TTC549 (cell line): ENCODE data around the gene CCT6A.
A peak's percentile ranks its signal among the peaks of the same experiment; 100 is the strongest.
"Not testable (repeated sequence)": the region's sequence is repeated elsewhere in the genome, so short reads cannot be mapped to it uniquely, and the experiment has no call there.

ENCODE experiments used
- FAIRE-seq: peaks from 2 replicates; lab custom pipeline; 2012; peaks lifted over from hg19 to GRCh38; lab: Jason Lieb, UNC

Gene CCT6A, protein sequence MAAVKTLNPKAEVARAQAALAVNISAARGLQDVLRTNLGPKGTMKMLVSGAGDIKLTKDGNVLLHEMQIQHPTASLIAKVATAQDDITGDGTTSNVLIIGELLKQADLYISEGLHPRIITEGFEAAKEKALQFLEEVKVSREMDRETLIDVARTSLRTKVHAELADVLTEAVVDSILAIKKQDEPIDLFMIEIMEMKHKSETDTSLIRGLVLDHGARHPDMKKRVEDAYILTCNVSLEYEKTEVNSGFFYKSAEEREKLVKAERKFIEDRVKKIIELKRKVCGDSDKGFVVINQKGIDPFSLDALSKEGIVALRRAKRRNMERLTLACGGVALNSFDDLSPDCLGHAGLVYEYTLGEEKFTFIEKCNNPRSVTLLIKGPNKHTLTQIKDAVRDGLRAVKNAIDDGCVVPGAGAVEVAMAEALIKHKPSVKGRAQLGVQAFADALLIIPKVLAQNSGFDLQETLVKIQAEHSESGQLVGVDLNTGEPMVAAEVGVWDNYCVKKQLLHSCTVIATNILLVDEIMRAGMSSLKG

DNA sequence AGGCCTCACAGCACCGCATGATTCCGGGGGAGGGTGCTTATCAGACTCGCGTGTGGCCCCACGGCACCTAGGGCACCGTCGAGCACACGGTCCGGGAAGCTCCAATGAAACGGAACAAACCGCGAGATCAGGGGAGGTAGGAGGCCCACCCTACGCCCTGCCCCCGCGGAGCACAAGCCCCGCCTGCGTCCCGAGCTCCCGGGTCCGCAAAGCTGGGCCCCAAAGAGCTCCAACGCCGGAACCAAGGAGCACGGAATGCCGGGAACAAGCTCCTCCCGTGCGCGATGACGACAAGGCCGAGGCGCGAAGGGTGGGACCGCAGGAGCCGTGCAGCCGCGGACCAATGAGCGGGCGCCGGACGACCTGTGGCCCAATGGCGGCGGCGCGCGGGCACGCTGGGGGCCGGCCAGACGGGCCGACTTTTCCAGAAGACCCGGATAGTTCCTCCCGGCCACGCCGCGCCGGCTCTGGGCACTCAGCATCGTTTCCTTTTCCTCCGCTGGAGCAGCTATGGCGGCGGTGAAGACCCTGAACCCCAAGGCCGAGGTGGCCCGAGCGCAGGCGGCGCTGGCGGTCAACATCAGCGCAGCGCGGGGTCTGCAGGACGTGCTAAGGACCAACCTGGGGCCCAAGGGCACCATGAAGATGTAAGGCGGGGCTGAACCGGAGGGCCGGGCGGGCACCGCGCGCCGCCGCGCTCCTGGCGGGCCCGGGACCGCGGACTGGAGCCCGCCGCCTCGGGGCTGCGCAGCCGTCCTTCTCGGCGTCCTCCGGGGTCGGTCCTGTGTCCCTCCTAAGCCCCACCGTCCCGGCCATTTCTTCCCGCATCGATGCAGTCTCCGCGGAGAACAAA, at the start of gene CCT6A, which contains the start of gene PSPH:
CCT6A (plus strand) TSS at position 427 of the 853 bp plus-strand sequence; CDS start at position 511, 84 bp downstream.
PSPH (minus strand) TSS at position 106 of the 853 bp plus-strand sequence. CDS start 30,232 bp downstream, outside the sequence.
- FAIRE-seq, result peak; percentile 62

DNA sequence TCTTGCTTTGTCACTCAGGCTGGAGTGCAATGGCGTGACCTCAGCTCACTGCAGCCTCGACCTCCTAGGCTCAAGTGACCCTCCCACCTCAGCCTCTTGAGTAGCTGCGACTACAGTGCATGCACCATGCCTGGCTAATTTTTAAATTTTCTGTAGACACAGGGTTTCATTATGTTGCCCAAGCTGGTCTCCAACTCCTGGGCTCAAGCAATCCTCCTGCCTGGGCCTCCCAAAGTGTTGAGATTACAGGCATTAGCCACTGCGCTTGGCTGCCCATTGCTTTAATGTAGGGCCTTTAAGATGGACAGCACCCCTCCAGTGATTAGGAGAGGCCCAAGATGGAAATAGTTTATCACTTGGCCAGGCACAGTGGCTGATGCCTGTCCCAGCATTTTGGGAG, 47.8 kb upstream of the CCT6A start:
- no peak for FAIRE-seq

DNA sequence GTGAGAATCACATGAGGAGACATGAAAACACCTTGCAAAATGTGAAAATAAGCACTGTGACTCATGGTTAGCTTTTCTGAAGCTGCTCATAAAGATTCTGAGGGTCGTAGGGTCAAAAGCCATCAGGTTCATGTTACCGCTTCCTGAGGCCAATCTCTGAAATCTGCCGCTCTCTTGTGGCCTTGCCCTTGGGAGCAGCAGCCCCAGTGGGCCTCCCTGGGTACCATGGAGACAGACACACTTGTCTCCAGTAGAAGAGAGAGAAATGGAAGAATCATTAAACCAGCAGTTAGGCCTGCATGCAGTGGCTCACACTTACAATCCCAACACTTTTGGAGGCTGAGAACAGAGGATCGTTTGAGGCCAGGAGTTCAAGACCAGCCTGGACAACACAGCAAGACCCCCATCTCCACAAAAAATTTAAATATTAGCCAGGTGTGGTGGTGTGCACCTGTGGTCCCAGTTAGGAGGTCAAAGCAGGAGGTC, 44.4 kb upstream of the CCT6A start:
- no peak for FAIRE-seq

DNA sequence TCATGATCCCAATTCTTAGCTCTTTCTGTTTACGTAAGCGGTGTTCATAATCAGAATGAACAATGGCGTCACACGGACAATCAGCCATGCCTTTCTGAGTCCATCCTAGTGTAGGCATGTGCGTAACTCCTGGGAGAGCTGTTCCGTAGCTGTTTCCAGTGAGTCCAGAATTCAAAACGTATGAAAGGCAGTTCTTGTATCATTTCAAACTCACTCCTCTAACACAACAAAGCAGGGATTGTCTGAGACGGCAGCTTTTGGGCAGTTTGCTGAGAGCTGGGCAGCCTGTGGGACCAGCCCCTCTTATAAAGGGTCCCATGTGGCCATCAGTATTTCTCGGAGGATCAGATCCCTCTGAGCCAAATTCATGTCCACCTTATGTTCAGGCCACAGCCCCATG, 43.7 kb upstream of the CCT6A start:
- no peak for FAIRE-seq

DNA sequence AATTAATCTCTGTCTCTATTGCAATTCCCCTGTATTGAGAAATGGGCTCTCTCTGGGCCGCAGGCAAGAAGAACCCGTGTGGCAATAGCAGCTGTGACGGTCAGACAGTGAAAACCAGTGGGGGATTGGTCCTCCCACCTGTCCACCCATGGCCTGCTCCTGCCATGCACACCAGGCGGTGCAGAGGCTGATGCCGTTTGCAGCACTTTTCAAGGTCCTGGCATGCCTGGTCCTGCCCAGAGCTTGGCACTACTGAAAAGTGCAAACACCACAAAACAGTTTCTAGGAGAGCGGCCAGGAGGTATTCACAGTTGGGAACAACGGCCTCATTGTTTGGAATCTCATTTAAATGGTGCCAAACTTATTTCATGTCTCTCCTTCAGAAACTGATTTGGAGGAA, 41.9 kb upstream of the CCT6A start:
- FAIRE-seq, result no peak

DNA sequence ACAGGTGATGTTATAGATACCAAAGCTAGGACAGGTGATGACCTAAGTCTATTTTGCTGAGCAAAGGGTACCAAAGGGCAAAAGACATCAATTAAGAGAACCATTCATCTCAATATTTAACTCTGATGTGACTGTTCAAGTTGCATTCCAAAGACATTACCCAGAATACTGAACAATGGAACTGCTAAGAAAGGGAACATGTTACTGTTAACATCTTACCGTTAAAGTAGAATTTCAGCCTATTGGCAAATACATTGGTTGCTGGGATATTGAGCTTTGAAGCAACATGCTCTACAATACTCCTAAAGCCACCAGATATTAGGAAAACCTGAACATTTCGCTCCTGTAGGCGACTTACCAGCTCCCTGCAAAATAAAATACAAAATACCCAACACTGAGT, 34.5 kb upstream of the CCT6A start:
- FAIRE-seq, result not testable (repeated sequence)

DNA sequence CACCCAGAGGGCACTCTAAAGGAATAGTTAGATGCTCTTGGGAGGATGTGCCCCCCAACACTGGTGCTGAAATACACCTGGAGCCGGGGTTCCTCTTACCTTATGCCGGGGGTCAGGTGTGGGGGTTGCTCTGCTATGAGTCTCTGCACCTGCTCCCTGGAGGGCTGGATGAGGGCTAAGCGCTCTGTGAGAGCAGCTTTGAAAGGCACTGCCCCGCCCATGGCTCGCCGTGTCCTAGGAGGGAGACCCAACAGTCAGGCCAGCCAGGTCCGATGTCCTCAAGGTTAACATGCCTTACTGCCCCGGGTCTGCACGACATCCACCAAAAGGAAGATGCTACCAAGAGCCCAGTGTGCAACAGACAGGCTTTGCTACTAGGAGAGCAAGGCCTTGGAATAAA, 32.1 kb upstream of the CCT6A start:
- no peak for FAIRE-seq

DNA sequence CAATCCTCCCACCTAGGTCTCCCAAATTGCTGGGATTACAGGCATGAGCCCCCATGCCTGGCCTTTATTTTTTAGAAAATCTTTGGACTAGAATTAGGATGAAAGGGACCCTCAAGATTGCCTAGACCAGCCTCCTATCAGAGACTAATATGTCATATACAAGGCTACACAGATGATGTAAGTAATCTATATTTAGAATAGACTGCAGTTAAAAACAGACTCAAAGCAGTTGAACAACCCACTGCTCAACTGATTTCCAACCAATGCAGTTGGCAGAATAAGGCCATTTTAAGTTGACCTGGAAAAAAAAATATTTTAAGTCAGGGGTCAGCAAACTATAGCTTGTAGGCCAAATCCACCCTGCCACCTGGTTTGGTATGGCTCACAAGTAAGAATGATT, 28.1 kb upstream of the CCT6A start:
- FAIRE-seq, result no peak

DNA sequence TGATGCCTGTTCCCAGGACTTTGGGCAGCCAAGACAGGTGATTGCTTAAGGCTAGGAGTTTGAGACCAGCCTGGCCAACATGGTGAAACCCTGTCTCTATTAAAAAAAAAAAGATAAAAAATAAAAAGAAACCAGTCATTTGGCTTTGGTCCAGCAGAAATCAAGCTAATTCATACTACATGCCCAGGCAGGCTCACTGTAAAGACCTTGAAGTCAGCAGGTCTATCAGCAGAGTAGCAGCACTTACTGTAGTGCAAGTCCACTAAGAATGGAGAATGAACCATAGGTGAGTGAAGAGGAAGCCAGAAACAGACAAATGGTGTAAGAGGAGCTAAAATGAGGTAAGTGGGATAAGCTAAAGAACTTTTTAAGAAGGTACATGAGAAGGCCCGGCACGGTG, 25.0 kb upstream of the CCT6A start:
- FAIRE-seq, result no peak

DNA sequence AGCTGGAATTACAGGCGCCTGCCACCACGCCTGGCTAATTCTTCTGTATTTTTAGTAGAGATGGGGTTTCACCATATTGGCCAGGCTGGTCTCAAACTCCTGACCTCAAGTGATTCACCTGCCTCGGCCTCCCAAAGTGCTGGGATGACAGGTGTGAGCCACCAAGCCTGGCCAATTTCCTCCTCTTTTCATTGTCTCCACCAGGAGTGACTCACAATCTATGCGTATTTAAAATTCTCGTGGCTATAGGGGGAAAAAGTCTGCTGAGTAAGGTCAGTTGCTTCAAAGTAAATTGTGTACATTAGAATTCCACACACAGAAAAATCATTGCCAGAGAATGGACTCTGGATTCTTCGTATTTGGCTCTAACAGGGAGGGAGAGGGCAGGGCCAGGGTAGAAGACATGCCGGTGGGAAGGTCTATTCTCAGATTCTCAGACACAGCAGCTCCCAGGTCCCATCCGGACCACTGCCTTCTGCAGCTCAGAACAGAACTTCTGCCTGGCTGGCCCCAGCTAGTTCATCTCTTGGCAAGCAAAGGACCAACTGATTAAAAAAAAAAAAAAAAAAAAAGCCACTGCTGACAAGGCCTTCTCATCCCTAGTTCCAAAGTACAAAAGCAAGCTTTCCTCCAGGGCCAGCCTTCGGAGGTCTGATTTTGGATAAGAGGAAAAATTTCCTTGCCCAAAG, 22.5 kb upstream of the CCT6A start:
- FAIRE-seq, result no peak

DNA sequence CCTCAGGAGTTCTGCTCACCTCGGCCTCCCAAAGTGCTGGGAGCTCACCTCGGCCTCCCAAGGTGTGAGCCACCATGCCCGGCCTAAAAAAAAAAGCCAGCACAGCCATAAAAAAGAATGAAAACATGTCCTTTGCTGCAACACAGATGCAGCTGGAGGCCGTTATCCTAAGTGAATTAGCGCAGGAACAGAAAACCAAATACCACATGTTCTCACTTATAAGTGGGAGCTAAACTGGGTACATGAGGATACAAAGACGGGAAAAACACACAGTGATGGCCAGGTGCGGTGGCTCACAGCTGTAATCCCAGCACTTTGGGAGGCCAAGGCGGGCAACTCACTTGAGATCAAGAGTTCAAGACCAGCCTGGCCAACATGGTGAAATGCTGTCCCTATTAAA, 21.2 kb upstream of the CCT6A start:
- FAIRE-seq, result no peak

DNA sequence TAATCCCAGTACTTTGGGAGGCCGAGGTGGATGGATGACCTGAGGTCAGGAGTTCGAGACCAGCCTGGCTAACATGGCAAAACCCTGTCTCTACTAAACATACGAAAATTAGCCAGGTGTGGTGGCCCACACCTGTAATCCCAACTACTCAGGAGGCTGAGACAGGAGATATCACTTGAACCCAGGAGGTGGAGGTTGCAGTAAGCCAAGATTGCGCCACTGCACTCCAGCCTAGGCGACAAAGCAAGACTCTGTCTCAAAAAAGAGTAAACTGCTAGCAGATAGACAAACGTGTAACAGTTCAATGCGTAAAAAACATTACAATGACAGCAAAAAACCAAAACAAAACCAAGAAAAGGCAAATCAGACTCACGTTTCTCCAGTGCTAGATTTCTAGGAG, 20.0 kb upstream of the CCT6A start:
- not testable (repeated sequence) for FAIRE-seq

DNA sequence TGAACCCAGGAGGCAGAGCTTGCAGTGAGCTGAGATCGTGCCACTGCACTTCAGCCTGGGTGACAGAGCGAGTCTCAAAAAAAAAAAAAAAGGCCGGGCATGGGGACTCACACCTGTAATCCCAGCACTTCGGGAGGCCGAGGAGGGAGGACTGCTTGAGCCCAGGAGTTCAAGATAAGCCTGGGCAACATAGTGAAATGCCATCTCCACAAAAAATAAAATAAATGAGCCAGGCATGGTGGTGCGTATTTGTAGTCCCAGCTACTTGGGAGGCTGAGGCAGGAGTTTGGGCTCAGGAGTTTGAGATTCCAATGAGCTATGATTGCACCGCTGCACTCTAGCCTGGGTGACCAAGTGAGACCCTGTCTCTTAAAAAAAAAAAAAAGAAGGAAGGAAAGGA, 19.0 kb upstream of the CCT6A start:
- not testable (repeated sequence) for FAIRE-seq

DNA sequence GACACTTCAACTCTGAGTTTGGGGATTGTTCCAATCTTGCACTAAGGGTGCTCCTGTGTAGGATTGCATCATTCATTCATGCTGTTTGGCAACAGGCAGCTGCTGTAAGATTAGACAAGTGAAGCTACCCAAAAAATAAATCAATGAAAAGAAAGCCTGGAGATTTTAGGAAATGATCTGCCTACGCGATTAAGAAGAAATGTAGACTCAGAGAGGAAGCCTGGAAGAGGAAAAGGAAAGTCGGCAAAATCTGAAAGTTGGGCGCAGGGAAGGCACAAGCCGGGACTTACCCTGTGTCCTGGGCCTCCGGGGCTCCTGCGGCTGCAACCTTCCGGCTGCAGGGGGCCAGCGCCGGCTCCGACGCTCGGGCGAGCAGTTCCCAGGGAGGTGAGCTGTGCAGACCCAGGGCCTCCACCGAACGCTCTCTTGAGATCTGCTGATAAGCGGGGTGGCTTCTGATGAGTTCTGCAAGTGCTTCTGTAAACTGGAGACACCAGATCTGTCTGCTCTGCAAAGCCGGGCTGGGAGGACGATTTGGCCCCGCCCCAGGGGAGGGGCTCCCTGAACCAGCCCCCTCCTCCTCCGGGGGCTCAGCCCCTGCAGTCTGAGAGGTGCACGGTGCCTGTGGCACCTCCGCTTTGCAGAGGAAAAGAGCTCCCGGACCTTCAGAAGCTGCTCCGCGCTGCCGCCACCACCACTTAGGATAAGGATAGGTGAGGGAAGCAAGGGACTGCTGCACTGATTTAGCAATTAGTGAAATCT, 17.7 kb upstream of the CCT6A start:
- peak; percentile 5 for FAIRE-seq

DNA sequence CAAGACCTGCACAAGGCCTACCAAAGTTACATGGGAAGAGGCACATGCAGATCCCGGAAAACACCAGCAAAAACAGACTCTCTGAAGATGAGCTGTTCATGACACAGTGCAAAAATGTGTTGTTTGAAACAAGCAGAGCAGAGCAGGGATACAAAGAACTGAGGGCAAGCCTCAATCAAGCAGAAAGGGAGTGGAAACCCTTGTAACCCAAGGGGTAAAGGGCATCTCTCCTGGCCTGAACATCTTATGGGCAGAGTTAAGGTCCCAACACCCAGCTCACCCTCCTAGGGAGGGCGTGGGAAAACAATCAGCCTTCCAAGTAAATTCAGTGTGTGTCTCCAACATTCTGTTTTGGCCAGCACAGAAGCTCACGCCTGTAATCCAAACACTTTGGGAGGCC, 10.8 kb upstream of the CCT6A start:
- FAIRE-seq, result no peak

DNA sequence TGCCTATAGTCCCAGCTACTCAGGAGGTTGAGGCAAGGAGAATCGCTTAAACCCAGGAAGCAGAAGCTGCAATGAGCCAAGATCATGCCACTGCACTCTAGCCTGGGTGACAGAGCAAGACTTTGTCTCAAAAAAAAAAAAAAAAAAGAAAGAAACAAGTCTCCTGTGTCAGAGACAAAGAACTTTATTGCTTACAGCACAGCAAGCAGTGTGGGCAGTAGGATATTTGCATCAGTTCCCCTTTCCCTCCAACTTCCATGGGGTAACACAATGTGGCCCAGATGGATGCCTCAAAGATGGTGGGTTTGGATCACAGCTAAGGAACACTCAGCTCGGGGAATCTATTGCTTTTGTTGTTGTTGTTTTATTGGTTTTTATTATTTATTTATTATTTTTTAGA, 5.8 kb upstream of the CCT6A start:
- not testable (repeated sequence) for FAIRE-seq

DNA sequence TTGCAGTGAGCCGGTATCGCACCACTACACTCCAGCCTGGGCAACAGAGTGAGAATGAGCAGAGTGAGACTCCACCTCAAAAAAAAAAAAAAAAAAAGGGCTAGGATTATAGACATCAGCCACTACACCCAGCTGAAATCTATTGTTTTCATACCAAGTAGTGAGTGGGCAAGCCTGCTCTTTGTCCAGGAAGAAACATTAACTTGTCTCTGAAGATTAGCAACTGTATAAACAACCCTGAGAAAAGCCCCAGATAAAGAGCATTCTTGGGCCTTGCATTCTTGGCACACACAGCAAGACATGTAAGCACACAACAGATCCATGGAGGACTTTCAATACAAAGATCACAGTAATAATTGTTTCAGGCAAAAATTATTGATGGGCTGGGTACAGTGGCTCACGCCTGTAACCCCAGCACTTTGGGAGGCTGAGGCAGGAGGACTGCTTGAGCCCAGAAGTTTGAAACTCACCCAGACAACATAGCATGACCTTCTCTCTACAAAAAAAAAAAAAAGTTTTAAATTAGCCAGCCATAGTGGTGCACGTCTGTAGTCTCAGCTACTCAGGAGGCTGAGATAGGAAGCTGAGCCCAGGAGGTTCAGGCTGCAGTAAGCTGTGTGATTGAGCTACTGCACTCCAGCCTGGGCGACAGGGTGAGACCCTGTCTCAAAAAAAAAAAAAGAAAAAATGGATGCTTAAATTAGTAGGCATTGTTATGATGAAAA, 4.7 kb upstream of the CCT6A start:
- peak; percentile 86 for FAIRE-seq

DNA sequence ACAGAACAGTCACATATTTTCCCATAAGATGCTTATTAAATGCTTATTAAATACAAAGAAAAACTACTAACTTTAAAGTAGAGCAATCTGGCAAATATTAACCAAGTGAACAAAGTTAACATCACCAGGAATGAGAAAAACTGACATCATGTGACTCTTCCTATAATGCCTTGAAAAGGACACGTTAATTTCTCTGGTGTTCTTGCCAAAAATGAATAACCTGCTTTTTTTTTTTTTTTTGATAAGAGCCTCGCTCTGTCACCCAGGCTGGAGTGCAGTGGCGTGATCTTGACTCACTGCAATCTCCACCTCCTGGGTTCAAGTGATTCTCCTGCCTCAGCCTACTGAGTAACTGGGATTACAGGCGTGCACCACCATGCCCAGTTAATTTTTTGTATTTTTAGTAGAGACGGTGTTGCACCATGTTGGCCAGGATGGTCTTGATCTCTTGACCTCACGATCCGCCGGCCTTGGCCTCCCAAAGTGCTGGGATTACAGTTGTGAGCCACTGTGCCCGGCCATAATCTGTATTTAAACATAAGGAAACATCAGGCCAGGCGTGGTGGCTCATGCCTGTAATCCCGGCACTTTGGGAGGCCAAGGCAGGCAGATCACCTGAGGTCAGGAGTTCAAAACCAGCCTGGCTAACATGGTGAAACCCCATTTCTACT, 4.0 kb upstream of the CCT6A start:
- not testable (repeated sequence) for FAIRE-seq

DNA sequence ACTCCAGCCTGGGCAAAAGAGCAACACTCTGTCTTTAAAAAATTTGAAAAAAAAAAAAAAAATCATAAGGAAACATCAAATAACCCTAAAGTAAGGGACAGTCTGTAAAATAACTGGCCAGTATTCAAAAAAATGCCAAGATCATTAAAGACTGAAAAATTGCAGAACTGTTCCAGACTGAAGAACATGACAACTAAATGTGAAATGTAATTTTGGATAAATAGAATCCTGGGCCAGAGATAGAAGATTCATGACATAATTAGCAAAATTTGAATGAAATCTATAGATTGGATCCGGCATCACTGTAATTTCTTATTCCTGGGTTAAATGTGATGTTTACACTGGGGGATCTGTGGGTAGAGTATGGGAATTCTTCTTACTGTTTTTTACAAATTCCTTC, 3.3 kb upstream of the CCT6A start:
- FAIRE-seq, result no peak

DNA sequence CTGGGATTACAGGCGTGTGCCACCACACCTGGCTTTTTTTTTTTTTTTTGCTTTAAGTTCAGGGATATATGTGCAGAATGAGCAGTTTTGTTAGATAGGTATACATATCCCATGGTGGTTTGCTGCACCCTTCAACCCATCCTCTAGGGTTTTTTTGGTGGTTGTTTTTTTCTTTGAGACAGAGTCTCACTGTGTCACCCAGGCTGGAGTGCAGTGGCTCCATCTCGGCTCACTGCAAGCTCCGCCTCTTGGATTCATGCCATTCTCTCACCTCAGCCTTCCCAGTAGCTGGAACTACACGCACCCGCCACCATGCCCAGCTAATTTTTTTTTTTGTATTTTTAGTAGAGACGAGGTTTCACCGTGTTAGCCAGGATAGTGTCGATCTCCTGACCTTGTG, 2.8 kb upstream of the CCT6A start:
- not testable (repeated sequence) for FAIRE-seq
